Measurements from ENCODE around the gene ADGRB2.

Gene ADGRB2

GRCh38 chr1:31765041-31765467 is 914 bp upstream of the ADGRB2 start:
- no peak for DNase-seq (ENCODE audit: low read depth, low spot score)

GRCh38 chr1:31763671-31764311 is 349 bp downstream of the ADGRB2 start:
- no peak for DNase-seq (ENCODE audit: low read depth, low spot score)

GRCh38 chr1:31762726-31763670 is 1.1 kb downstream of the ADGRB2 start:
- DNase-seq (ENCODE audit: low read depth, low spot score), result no peak

- no peak for DNase-seq (ENCODE audit: low read depth, low spot score)
Observed at GRCh38 chr1:31762323-31762722, 1.8 kb downstream of the ADGRB2 start.

DNA sequence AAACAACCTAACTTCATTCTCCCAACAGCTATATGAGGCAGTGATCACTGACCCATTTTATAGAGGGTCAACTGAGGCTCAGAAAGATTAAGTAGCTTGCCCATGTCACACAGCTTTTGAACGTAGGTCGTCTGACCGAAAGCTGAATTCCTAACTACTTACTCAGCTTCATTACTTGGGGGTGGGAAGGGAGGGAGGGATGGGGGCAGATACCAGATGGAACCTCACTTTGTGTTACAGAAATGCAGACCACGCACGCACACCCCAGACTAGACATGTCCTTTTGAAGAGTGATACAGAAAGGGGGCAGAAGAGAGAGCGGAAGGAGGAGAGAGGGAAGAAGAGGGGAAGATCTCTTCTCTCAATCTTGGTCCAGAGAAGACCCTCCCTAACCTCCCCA is 2.3 kb downstream of the ADGRB2 start:
- no peak for DNase-seq (ENCODE audit: low read depth, low spot score)

- no peak for DNase-seq (ENCODE audit: low read depth, low spot score)
Observed at GRCh38 chr1:31760471-31761470, 3.4 kb downstream of the ADGRB2 start.

DNA sequence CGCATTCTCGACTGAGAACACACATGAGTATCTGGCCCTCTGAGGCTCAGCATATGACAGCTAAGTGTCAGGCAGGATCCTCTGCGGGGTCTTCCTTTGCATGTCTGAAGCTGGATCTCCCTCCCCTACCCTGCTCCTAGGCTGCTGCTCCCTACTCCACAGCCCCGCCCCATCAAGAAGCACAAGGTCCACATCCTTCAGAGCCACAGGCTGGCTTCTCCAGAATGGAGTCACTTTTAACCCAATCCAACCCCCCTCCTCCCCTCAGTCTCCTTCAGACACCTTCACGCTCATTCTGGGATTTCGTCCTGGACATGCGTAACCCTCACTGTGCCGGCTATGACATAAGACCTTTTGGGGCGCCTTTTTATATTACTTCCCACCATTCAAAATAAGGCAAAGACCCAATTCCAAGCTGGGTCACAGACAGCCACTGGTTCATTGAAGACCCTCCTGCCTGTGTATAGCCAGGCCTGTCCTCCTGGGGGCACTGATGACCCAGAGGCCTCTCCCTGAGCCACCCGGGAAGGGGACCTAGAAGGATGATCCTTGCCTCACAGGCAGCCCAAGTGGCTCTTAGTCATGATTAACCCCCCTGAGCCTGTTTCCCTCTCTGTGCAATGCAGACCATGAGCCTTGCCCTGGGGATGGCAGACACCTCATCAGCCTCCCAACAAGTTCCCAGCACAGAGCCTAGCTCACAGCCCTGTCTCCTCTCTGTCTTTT is 4.7 kb downstream of the ADGRB2 start:
- no peak for DNase-seq (ENCODE audit: low read depth, low spot score)

- DNase-seq (ENCODE audit: low read depth, low spot score), result no peak
Observed at GRCh38 chr1:31758823-31759222, 5.3 kb downstream of the ADGRB2 start.

- no peak for DNase-seq (ENCODE audit: low read depth, low spot score)
Observed at GRCh38 chr1:31757989-31758388, 6.2 kb downstream of the ADGRB2 start.

DNA sequence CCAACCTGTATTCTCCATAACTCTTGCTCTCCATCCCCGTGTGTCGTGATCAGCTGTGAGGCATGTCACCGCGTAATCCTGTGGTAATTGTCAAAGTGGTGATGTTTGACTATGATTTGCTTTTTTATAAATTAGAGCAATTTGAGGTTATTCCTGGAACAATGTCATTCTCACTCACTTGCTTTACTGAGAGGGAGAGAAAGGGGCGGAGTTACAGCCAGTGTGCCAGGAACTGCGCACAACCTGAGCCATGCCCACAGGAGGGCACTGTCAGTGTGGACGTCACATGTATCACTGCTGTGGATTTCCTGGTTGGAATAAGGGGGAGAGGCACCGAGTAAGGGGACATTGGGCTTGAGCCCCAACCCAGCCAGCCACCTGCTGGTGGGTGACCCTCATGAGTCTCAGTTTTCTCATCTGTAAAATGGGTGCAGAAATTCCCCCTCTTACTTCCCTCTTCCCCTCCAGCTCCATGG is 6.9 kb downstream of the ADGRB2 start:
- DNase-seq (ENCODE audit: low read depth, low spot score), result no peak

DNA sequence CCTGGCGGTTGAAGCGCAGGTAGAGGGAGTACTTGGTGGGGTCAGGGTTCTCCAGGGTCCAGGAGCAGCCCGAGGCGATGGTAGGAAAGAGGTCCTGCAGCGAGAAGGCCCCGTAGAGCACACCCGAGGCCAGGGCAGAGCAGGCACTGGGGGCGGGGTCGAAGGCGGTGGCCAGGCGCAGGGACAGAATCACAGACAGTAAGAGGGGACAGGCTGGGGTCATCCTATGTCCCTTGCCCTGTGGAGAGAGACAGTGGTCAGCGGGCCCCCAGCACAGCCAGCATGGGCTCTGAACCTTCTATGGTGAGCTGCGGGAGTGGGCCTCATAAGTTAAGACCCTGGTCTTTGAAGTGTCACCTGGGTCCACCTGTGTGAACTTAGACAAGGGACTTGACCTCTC is 7.6 kb downstream of the ADGRB2 start:
- DNase-seq (ENCODE audit: low read depth, low spot score), result no peak

DNA sequence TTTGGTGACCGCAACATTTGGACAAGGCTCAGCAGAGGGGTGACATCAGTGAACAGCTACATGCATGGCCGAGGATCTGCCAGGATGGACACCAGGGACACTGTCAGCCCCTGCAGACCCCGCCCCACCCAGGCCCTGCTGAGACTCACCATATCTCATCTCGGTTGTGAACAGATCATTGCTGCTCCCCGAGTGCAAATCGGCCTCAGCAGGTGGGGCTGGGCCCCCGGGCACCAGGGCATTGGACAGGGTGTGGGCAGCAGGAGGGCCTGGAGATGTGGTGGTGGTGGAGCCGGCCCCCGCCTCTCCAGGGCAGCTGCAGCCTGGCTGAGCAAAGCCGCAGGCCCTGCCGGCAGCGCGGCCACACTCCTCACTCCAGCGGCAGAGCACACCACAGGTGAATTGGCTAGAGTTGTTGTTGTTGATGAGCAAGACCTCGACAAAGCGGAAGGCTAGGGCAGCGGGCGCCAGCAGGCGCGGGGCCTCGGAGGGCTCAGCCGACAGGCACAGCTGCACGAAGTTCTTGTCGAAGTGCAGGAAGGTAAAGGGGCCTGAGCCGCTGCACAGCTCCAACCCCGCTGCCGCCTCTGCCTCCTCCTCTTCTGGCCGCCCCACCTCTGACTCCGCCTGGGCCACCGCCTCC is 8.2 kb downstream of the ADGRB2 start:
- DNase-seq (ENCODE audit: low read depth, low spot score), result no peak

DNA sequence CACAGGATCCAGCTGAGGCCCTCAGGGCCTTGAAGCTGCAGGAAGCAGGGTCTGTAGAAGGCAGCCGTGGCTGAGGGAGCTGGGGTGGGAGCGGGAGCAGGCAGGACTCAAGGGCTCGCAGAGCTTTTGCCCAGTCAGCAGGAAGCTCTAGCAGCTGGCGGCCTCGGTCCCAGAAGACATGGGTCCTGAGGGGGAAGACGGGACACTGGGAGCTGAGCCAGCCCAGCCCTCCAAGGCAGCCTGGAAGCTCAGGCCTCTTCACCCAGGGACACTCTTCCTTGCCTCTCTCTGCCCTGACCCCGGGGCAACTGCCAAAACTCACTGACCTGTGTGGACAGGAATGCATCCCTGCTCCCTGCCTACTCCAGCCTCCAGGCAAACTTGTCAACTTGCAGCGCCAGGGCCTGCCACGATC is 8.9 kb downstream of the ADGRB2 start:
- DNase-seq (ENCODE audit: low read depth, low spot score), result no peak

DNA sequence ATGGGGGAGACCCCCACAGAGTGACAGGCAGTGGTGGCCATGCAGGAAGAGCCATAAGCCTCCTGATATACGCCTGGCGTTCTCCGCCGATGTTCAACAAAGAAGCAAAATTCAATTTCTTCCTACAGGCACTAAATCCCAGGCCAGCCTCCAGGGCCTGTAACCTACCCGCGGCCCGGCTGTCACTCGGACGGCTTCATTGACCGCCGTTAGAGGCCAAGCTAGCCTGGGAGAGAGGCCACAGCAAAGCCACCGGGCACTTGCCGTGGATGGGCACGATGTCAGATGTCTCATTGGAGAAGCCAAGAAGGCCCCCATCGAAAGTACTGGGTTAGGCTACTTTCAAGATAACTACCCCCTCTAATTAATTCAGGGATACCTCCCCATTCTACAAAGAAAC is 9.7 kb downstream of the ADGRB2 start:
- no peak for DNase-seq (ENCODE audit: low read depth, low spot score)

- DNase-seq (ENCODE audit: low read depth, low spot score), result no peak
Observed at GRCh38 chr1:31753707-31754349, 10.3 kb downstream of the ADGRB2 start.

- DNase-seq (ENCODE audit: low read depth, low spot score), result no peak
Observed at GRCh38 chr1:31752952-31753475, 11.1 kb downstream of the ADGRB2 start.

- DNase-seq (ENCODE audit: low read depth, low spot score), result no peak
Observed at GRCh38 chr1:31752258-31752657, 11.9 kb downstream of the ADGRB2 start.

DNA sequence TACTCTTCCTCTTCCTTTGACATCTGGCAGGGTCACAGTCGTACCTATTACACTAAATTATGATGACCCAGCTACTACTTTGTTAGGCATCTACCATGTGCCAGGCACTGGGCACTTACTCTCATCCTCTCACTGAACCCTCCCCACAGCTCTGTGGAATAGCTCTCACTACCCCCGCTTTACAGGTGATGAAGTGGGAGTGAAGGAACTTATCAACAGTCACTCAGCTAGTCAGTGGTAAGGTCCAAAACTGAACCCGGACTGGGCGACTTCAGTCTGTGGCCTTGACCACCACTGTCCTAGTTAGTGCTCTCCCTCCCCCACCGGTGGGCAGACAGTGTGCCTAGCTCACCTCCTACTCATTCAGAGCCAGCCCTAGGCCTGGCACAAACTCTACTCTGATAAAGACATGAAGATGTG is 12.3 kb downstream of the ADGRB2 start:
- DNase-seq (ENCODE audit: low read depth, low spot score), result no peak

DNA sequence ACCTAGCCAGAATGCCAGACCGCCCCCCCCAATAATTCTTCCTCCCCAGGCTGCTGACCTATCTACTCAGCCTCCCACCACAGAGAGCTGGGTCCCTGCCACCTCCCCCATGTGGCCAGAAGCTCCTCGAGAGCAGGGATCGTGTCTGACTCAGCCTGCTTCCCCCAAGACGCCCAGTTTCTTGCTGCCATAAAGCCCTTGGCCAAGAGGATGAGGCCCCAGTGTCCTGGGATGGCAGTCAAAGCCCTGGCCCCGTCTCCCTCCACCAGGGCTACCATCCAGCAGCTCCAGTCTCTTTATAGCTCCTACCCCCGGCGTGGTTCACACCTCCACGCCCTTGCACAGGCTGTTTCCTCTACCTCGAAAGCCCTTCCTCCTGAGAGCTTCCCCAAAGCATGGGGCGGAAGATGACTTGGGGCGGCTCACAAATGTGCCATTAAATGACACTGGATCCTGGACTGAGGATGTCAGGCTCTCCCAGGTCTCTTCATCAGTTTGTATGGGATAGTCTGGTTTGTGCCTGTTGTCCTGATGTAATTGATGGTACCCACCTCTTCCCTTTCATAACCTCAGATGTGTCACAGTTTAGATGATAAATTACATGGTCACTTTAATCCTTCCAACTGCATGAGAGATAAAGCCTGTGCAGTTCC is 13.2 kb downstream of the ADGRB2 start:
- no peak for DNase-seq (ENCODE audit: low read depth, low spot score)
